ENCODE results near the gene MARCHF6.

DNA sequence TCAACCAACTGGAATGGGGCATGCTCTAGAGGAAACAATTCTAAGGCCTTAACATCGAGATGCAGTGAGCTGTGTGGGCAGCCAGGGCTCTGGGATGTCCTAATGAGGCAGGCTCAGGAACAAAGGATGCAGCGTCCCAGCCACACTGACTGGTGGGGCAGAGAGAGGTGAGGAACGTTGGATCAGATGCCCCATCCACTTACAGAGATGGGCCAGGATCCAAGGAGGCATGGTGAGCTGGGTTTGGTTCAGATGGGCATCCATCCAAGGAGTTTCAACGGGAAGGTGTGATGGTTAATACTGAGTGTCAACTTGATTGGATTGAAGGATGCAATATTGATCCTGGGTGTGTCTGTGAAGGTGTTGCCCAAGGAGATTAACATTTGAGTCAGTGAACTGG is 15.5 kb upstream of the MARCHF6 start:
- TF ChIP-seq, protein P1, sequence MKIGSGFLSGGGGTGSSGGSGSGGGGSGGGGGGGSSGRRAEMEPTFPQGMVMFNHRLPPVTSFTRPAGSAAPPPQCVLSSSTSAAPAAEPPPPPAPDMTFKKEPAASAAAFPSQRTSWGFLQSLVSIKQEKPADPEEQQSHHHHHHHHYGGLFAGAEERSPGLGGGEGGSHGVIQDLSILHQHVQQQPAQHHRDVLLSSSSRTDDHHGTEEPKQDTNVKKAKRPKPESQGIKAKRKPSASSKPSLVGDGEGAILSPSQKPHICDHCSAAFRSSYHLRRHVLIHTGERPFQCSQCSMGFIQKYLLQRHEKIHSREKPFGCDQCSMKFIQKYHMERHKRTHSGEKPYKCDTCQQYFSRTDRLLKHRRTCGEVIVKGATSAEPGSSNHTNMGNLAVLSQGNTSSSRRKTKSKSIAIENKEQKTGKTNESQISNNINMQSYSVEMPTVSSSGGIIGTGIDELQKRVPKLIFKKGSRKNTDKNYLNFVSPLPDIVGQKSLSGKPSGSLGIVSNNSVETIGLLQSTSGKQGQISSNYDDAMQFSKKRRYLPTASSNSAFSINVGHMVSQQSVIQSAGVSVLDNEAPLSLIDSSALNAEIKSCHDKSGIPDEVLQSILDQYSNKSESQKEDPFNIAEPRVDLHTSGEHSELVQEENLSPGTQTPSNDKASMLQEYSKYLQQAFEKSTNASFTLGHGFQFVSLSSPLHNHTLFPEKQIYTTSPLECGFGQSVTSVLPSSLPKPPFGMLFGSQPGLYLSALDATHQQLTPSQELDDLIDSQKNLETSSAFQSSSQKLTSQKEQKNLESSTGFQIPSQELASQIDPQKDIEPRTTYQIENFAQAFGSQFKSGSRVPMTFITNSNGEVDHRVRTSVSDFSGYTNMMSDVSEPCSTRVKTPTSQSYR (CRISPR knock-in tag; IDR thresholded peaks at IDR 0.05), result no peak
- TF ChIP-seq, protein P2, sequence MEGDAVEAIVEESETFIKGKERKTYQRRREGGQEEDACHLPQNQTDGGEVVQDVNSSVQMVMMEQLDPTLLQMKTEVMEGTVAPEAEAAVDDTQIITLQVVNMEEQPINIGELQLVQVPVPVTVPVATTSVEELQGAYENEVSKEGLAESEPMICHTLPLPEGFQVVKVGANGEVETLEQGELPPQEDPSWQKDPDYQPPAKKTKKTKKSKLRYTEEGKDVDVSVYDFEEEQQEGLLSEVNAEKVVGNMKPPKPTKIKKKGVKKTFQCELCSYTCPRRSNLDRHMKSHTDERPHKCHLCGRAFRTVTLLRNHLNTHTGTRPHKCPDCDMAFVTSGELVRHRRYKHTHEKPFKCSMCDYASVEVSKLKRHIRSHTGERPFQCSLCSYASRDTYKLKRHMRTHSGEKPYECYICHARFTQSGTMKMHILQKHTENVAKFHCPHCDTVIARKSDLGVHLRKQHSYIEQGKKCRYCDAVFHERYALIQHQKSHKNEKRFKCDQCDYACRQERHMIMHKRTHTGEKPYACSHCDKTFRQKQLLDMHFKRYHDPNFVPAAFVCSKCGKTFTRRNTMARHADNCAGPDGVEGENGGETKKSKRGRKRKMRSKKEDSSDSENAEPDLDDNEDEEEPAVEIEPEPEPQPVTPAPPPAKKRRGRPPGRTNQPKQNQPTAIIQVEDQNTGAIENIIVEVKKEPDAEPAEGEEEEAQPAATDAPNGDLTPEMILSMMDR (IDR thresholded peaks at IDR 0.05), result no peak
- TF ChIP-seq JUN (CRISPR knock-in tag; IDR thresholded peaks at IDR 0.05), result no peak
- TF ChIP-seq, protein P3, sequence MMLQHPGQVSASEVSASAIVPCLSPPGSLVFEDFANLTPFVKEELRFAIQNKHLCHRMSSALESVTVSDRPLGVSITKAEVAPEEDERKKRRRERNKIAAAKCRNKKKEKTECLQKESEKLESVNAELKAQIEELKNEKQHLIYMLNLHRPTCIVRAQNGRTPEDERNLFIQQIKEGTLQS (CRISPR knock-in tag; conservative IDR thresholded peaks at IDR 0.05), result no peak
- TF ChIP-seq, protein P4, sequence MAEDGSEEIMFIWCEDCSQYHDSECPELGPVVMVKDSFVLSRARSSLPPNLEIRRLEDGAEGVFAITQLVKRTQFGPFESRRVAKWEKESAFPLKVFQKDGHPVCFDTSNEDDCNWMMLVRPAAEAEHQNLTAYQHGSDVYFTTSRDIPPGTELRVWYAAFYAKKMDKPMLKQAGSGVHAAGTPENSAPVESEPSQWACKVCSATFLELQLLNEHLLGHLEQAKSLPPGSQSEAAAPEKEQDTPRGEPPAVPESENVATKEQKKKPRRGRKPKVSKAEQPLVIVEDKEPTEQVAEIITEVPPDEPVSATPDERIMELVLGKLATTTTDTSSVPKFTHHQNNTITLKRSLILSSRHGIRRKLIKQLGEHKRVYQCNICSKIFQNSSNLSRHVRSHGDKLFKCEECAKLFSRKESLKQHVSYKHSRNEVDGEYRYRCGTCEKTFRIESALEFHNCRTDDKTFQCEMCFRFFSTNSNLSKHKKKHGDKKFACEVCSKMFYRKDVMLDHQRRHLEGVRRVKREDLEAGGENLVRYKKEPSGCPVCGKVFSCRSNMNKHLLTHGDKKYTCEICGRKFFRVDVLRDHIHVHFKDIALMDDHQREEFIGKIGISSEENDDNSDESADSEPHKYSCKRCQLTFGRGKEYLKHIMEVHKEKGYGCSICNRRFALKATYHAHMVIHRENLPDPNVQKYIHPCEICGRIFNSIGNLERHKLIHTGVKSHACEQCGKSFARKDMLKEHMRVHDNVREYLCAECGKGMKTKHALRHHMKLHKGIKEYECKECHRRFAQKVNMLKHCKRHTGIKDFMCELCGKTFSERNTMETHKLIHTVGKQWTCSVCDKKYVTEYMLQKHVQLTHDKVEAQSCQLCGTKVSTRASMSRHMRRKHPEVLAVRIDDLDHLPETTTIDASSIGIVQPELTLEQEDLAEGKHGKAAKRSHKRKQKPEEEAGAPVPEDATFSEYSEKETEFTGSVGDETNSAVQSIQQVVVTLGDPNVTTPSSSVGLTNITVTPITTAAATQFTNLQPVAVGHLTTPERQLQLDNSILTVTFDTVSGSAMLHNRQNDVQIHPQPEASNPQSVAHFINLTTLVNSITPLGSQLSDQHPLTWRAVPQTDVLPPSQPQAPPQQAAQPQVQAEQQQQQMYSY (CRISPR knock-in tag; IDR thresholded peaks at IDR 0.05), result no peak

Measured in WTC11 (cell line).